M059J (cell line): ENCODE results near the gene PSMD1. TPM values are rescaled to one million over a fixed set of nuclear protein-coding genes. Genes with fewer than 3 reads are reported as not detected.

Experiments used
- DNase-seq: peaks from one replicate; pipeline ENCODE4 v3.0.0-alpha.2; 2012; ENCODE audit warnings: low read depth
- total RNA-seq: library from RNA; depleted of rRNA; stranded (reverse); fragments of >200 nt; shearing (Covaris generic); gene quantifications from 2 replicates; pipeline ENCODE4 v1.2.3, GENCODE V29; 2014

The PSMD1 gene
- total RNA-seq, 1 experiment from 2014 or later: 109 TPM

DNA sequence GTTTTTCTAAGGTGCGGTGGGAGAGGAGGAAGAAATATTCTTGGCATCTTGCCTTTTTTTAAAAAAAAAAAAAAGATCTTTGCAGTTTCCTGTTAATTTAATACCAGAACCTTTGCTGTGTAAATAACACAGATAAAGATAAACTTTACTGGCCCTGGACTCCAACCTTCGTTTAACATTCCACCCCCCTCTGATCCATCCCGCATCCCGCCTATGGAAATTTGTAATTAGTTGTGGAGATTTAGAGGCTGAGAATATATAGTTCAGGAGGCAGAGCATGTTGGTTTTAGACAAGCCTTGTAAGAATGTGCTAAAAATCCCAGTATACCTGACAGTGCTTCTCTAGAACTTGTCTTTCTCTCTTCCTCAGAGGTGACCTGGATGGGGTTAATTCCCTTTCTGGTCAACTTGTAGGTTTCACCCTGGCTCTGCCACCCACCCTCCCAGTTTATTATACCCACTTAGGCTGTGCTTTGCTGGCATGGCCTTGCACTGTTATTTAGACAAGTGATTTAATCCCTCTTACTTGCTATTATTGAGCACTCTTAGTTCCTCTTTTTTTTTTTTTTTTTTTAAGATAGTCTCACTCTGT, 22.3 kb upstream of the PSMD1 start:
- DNase-seq: no peak

DNA sequence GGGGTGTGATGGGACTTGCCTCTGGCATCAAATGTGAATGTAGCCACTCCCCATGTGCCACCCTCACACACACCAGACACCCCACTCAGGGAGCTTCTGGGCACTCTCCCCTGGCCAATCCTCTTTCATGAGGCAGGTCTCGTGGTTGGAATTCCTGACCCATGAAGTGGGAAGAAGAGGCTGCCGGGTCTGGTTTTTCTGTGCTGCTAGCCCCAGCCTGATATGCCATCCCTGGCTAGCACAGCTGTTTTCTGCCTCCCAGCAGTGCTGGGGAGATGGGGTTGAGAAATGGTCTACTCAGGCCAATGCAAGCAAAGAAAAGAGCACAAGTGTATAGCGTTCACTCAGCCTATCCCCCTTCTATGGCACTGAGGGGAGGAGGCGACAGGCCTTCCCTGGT, 20.5 kb upstream of the PSMD1 start:
- no peak for DNase-seq

DNA sequence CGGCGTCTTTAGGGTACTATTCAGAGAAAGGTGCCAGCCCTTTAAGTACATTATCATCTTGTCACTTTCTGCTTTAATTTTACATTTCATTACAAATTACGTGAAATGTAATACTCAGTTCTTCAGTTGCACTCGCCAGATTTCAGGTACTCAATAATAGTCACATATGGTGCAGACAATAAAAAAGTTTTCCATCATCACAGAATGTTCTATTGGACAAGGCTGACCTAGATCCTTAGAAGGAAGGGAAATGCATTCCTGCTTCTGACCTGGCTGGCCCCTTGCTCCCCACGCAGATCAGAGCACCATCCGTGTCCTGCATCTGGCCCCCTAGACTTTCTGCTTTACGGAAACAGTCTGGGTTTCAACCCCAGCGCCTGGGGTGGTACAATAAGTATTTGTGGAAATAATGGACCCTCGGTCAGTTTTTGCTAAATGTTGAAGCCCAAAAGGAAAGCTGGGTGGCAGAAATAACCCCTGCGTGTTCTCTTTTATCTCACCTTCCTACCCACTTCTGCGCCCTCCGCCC, 20.0 kb upstream of the PSMD1 start:
- no peak for DNase-seq

DNA sequence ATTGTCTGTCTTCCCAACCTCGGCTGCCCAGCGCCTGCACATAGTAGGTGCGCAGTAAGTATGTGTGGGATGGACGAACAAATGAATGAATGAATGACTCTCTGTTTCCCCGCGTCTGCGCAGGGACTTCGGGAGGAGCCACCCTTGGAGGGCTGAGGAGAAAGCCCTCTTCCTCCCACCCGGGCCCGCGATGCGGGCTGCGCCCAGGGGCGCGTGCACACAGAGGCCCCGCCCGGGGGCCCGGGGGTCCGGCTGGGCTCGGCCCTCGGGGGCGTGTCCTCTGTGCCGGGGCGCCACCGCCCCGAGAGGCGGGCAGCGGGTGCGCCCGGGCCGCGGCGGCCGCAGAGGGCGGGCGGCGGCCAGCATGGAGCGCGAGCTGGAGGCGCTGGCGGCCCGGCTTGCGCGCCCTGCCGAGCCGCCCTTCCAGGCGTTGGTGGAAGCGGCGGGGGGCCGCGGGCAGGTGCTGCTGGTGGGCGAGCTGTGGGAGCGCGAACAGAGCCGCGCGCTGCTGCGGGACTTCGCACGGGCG, 19.4 kb upstream of the PSMD1 start, which contains the start of gene C2orf72:
Gene C2orf72, plus strand, starts transcription at position 322 of the 529 bp plus-strand sequence. Its CDS starts 43 bp downstream, at position 365.
- no peak for DNase-seq

DNA sequence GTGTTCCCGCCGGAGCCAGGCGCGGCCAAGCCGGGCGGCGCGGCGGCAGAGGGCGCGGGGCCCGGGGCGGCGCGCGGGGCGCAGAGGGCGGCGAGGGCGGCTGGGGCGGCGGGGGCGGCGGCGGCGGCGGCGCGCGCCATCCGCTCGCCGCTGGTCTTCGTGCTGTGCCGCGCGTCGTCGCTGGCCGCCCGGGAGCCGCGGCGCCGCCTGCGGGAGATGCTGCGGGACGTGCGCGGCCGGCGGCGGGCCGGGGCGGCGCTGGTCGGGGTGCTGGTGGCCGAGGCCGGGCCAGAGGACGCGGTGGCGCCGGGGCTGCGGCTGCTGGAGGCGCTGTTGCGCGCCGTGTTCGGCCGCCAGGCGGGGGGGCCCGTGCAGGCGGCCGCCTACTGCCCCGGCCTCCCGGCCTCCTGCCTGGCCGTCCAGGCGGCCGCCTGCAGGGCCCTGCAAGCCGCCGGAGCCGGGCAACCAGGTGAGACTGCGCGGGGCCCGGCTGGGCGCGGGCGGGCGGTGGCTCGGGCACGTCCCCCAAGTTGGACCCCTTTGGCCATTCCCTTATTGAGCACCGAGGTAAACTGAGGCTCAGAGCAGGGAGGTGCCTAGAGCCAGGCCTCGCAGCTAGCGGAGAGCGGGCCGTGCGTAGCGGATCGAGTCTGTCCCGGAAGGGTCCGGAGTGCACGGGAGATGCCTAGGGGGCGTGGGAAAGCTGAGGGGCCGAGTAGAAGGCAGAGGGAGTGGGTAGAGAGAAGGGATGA, 18.8 kb upstream of the PSMD1 start:
- DNase-seq: peak; percentile 12

DNA sequence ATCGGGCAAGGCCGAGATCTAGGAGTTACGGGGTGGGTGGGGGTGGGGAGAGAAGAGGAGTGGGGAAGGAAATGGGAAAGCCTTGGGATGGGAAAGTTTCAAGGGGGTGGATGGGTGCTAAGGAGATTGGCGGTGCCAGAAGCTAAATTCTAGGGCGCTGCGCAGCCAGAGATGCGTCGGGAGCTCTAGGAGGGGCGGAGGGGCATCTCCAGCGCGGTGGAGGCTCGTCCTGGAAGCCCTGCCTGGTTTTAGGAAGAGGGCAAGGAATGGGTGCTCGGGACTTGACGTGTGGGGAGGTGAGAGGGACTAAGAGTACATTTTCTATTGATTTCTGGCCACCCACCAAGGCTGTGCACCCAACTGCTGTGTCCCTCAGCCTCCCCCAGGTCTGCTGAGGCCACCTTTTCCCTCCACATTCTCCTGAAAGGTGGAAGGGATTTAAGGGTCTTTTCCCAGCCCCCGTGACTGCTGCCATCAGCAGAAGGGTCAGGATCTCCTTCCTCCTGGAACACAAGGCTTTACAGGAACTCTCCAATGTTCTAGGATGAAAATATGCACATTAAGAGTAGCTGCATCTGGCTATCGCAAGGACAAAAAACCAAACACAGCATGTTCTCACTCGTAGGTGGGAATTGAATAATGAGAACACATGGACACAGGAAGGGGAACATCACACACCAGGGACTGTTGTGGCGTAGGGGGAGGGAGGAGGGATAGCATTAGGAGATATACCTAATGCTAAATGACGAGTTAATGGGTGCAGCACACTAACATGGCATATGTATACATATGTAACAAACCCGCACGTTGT, 18.0 kb upstream of the PSMD1 start:
- no peak for DNase-seq

DNA sequence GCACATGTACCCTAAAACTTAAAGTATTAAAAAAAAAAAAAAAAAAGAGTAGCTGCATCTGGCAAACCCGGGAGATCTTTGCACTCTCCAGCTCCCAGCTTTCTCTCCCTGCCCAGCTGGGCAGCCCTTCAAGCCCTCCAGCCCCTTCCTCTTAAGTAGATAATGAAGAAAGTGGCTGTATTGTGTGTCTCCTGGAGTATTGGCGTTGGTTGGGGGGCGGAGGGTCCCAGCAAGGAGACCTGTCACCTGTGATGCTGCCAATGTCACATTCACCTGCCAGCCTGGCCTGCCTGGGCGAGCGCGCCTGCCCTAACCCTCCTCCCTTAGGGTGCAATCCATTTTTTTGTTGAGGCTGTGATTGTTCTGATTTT, 17.4 kb upstream of the PSMD1 start:
- DNase-seq: no peak

DNA sequence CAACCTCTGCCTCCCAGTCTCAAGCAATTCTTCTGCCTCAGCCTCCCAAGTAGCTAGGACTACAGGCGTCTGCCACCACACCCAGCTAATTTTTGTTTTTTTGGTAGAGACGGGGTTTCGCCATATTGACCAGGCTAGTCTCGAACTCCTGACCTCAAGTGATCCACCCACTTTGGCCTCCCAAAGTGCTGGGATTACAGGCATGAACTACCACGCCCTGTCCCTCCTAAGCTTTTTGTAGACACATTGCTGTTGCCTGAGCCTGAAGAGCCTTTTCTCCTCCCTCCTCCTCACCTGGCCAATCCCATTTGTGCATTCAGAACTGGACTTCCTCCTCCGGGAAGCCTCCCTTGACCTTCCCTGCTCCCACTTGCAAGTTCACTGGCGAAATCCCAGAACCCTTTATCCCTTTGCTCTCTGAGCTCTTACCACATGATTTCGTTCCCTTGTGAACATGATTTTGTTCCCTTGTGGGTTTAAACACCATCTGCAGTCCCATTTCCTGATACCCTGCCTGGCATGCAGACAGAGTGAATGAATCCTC, 16.8 kb upstream of the PSMD1 start:
- DNase-seq: no peak

DNA sequence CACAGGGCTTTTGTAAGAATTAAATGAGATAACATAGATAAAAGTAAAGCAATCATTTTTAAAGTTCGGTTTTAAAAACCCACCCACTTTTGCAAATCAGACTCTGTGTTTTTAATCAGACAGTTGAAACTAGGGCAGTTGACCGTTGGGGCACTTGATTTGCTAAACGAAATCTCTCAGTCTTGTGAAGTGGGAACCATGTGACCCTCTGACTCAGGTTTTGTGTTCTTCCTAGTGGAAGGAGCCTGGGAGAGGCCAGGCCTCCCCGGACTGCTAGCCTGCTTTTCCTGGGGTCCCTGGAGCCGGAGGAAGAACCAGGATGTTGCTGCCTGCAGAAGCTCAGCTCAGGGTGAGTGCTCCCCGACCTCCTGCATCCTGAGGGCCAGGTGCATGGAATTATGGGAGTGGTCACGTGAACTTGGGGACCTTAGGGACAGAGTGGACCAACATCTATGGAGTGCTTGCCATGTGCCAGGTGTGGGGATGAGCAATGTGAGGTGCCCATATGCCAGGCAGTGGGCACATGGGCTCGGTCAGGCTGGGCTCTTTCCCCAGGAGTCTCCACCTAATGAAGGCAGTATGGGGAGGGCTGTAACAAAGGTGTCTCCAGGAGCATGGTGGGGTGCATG, 15.5 kb upstream of the PSMD1 start:
- peak; percentile 13 for DNase-seq

DNA sequence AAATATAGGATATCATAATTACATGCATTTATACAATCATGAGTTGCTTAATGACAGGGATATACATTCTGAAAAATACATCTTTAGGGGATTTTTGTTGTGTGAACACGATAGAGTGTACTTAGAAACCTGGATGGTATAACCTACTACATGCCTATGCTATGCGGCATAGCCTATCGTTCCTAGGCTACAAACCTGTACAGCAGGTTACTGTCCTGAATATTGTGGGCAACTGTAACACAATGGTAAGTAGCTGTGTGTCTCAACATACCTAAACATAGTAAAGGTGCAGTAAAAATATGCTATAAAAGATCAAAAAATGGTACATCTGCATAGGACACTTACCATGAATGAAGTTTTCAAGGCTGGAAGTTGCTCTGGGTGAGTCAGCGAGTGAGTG, 12.9 kb upstream of the PSMD1 start:
- no peak for DNase-seq

DNA sequence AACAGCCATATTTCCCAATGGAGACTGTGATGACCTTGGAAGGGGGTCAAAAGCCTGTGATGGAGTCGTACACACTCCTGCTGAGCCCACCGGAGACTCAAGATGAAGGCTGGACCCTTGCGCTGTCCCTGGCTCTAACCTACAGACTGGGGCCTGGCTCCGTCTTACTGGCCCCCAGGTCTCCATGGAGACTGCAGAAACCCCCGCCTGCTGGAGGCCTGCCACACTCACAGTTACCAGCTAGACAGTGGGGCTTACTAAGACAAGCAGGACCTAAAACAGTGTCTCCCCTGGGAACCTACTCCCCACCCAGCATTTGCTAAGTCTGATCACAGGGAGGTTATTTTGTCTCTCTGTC, 9.8 kb upstream of the PSMD1 start:
- DNase-seq: no peak

DNA sequence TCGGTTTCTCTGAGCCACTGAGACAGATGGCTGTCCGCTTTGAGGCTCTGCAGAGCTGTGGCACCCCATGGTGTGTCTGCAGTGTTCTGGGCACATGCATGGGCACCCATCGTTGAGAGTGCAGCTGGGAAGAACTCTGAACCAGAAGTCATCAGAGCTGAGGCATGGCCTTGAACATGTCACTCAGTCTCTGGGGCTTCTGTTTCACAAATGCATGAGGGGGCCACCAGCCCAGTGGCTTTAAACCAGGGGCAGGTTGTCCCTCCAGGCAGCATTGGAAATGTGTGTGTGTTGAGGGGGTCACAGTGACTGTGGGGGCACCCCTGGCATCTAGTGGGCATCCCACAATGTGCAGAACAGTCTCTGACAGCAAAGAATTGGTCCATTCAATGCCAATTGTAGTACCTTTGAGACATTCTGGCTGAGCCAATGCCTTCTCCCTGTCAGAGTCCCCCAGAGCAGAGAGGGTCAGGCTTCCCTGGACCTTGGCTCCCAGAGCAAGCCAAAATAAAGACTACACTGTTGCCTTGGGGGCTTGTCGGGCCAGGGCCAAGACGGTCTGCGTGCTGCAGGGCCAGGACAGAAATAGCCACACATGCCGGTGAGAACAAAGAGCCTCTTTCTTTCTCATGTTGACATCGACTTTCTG, 9.3 kb upstream of the PSMD1 start:
- DNase-seq: no peak

DNA sequence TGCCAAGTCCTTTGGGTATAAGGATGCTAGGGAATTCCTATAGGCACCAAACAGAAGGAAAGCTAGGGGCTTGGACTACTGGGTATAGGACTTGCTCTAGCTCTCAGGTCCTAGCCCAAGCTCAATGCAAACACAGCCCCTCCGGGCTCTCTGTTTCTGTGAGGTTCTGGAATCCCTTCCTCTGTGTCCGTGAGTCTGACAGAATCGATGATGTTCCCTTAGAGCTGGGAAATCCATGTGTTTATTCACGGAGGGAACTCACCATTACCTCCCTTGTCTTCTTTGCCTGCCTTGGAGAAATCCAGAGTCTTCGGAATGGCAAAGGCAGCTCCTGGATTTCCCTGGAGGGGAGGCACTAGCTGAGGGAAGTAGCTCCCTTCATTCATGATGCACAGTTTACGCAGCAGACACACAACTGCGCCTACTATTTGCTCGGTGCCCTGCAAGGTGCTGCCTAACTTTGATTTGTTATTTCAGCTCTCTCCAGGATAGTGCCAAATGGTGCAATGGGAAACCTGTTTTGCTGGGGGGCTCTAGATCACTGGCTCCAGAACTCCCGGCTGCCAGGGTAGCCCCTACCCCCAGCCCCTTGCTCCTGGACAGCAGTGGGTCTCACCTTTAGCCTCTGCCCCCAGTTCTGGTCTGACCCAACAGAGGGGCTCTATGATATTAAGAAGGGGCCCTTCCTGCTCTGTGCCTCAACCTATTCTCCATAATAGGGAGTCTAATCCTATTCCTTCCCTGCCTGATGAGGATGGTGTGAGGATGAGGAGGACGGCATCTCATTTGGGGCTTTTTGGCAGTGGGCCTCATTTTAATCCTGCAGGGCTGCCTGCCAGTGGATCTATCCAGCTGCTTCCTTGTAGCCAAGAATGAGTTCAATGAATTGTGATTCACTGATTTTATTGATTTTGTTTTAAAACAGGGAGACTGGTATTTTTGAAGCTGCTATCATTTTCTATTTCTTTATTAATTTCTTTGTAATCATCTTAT, 8.4 kb upstream of the PSMD1 start:
- DNase-seq: no peak

DNA sequence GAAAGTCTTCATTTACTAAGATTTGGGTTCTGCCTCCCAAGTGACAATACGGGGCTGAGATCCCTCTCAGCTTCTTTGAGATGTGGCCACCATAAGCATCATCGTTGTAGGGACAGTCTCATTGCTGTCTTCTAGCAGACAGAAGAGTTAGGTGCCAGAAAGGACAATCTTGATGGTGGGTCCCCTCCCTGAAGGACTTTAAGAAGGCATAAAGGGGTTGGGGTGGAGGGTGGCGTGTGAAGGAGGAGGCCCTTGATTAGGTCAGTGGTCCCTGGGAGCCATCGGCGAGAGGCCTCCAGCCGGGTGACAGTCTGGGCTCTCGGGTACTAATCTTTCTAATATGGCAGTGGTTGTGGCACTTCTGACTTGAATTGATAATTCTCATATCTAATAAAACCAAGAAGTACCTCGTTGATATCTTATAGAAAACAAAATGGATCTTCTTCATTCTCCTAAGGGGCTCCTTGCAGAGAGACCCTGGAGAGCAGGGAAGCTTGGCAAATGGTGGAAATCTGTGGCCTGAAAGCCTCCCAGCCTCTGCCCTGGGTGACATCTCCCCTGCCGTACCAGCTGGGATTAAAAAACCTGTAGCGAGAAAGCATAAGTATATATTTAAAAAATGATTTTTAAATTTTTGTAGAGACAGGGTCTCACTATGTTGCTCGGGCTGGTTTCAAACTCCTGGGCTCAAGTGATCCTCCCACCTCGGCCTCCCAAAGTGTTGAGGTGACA, 7.2 kb upstream of the PSMD1 start:
- DNase-seq: no peak

DNA sequence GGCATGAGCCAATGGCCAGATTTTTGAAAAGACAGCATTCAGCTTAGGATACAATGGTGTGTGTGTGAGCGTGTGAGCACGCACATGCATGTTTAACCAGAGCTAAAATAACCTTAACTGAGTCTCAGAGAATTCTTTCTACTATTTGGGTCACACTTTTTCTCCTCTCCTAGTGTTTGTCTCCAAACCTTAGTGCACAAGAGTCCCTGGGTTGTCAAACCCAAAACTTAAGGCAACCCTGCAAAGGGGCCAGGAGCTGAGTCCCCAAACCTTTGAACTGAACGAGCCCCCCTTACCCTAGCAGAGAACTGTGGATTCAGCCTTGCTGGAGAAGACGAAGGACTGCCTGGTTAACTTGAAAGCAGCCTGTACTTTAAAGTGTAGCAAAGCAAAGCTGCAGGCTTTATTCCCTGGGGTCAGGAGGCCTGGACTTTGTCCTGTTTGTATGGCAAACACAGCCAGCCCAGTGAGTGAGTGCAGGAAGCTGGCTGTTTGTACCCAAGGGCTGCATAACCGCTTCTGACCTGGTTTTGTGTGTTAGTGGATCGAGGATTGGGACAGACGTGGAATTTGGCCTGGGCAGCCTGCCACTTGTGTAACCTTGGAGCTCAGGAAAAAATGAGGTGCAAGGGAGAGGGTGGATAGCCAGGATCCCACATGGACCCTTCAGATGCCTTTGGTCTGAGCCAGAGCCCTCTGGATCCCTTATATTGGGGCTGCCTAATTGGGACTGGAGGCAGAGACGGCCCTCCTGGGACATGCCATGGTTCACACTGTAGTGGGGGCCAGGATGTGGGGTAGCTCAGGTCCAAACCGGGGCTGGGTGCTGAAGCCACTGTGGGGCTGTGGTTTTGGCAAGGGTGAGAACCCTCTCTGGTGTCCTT, 6.4 kb upstream of the PSMD1 start:
- no peak for DNase-seq

DNA sequence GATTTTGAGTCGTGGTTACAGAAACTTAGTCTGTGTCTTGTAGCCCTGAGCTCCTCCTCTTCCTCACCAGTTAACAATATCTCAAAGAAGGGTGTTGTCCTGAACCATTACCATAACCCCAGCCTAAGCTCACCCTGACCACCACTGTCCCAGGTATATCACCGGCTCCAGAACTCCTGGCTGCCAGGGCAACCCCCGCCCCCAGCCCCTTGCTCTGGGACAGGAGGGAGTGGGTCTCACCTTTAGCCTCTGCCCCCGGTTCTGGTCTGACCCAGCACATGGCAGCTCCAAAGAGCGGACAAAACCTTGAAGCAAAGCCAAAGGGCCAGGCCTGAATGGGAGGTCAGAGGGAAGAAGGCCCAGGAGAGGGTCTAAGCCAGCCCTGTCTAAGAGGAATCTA, 5.6 kb upstream of the PSMD1 start:
- DNase-seq: no peak

DNA sequence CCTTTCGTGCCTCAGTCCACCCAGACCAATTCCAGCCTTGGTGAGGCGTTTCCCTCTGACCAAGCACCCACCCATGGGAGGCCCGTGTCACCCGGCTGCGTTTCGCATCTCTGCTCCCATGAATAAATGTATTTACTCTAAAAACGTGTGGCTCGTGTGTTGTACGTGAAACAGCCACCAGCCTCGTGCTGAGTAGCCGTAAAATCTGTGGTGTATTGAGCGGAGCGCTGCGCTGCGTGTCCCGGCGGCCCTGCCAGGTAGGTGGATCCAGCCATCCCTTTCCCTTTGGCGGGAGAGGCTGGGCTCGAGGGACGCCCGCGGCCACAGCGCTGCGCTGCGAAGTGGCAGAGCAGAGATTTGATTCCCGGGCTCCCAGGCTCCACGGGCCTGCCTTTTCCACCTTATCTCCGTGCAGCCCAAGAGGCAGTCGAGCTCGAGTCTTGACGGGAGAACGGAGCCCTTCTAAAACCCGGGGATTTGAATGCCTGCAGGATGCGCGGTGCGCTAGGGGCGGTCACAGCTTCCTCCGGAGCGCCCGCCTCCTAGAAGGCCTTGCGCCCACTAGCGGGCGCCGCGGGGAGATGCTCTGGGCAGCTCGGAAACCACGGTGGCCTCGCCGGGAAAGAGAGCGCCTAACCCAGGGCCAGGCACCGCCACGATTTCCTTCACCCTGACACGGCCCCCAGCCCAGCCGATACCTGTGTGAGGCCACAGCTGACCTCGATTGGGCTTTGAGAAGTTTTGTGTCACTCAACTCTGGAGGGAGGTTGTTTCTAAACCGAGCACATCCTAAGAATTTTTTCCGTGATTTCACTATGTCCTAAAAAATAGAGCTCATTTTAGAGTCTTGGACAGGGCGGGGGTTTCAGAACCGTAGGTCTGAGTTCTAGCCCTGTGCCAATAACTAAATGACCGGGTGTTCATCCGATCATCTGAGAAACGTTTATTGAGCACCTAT, 3.9 kb upstream of the PSMD1 start:
- peak; percentile 77 for DNase-seq
